Kidney capillary endothelial cell (primary cell): ENCODE measurements around the gene PGAM5.
A peak's percentile ranks its signal among the peaks of the same experiment; 100 is the strongest.
"Not testable (repeated sequence)": the region's sequence is repeated elsewhere in the genome, so short reads cannot be mapped to it uniquely, and the experiment has no call there.

Source experiments
- DNase-seq: peaks from one replicate; pipeline ENCODE4 v3.0.0-alpha.2; 2018; ENCODE audit warnings: low spot score

Gene PGAM5

GRCh38 chr12:132747896-132748295 lies 37.3 kb downstream of the PGAM5 start:
- no peak for DNase-seq

GRCh38 chr12:132748319-132748718 lies 37.7 kb downstream of the PGAM5 start:
- no peak for DNase-seq

GRCh38 chr12:132753670-132754069 lies 43.0 kb downstream of the PGAM5 start:
- DNase-seq, result not testable (repeated sequence)

- DNase-seq, result no peak
Measured at GRCh38 chr12:132754160-132754932, 43.7 kb downstream of the PGAM5 start.

- DNase-seq, result not testable (repeated sequence)
Measured at GRCh38 chr12:132758825-132759224, 48.2 kb downstream of the PGAM5 start.

GRCh38 chr12:132759359-132759758 lies 48.7 kb downstream of the PGAM5 start:
- DNase-seq, result no peak

- DNase-seq, result peak; percentile 47
Measured at GRCh38 chr12:132761032-132761920, 50.6 kb downstream of the PGAM5 start, which contains the start of gene ANKLE2. Gene ANKLE2, minus strand, starts transcription at chr12:132761832. Its CDS starts 34 bp downstream, at chr12:132761798.

- peak; percentile 82 for DNase-seq
Measured at GRCh38 chr12:132761921-132762583, 51.4 kb downstream of the PGAM5 start.

GRCh38 chr12:132764231-132764630 lies 53.6 kb downstream of the PGAM5 start:
- DNase-seq, result no peak

- no peak for DNase-seq
Measured at GRCh38 chr12:132765361-132765760, 54.7 kb downstream of the PGAM5 start.

- DNase-seq, result peak; percentile 85
Measured at GRCh38 chr12:132766380-132767085, 55.9 kb downstream of the PGAM5 start.

GRCh38 chr12:132771126-132771838 lies 60.6 kb downstream of the PGAM5 start:
- DNase-seq, result no peak
